ENCODE results near the gene SLC2A9.

The SLC2A9 gene

GRCh38 chr4:9832640-9833039 is 188.7 kb downstream of the SLC2A9 start:
- ATAC-seq, result no peak
- no peak for TF ChIP-seq ZNF8 (CRISPR knock-in tag; IDR thresholded peaks at IDR 0.05)

GRCh38 chr4:9826551-9826950 is 194.7 kb downstream of the SLC2A9 start:
- ATAC-seq, result no peak
- TF ChIP-seq SNAI2 (CRISPR knock-in tag; IDR thresholded peaks at IDR 0.05) (no peak), ESRRG (CRISPR knock-in tag; IDR thresholded peaks at IDR 0.05) (no peak)

GRCh38 chr4:9825049-9825448 is 196.2 kb downstream of the SLC2A9 start:
- ATAC-seq, result no peak

GRCh38 chr4:9820343-9820742 is 201.0 kb downstream of the SLC2A9 start:
- ATAC-seq, result no peak
- TF ChIP-seq ZC3H10 (CRISPR knock-in tag; IDR thresholded peaks at IDR 0.05) (no peak), CSDC2 (CRISPR knock-in tag; IDR thresholded peaks at IDR 0.05) (no peak), RARB (CRISPR knock-in tag; IDR thresholded peaks at IDR 0.05) (no peak)

More at GRCh38 chr4:9825049-9825448, 196.2 kb downstream of the SLC2A9 start:
- TF ChIP-seq ZFP3 (CRISPR knock-in tag; IDR thresholded peaks at IDR 0.05) (no peak), CSRNP3 (CRISPR knock-in tag; IDR thresholded peaks at IDR 0.05) (no peak), ESRRG (CRISPR knock-in tag; IDR thresholded peaks at IDR 0.05) (no peak), ZC3H10 (CRISPR knock-in tag; IDR thresholded peaks at IDR 0.05) (no peak), TSHZ2 (CRISPR knock-in tag; IDR thresholded peaks at IDR 0.05) (no peak), TOX (CRISPR knock-in tag; IDR thresholded peaks at IDR 0.05; ENCODE audit: borderline replicate concordance) (no peak), TCF4 (CRISPR knock-in tag; IDR thresholded peaks at IDR 0.05; ENCODE audit: borderline replicate concordance) (no peak), ARNTL (CRISPR knock-in tag; IDR thresholded peaks at IDR 0.05; ENCODE audit: borderline replicate concordance, low read depth) (no peak), SNAI2 (CRISPR knock-in tag; IDR thresholded peaks at IDR 0.05) (no peak), ZNF70 (CRISPR knock-in tag; IDR thresholded peaks at IDR 0.05) (no peak), ZFP30 (CRISPR knock-in tag; IDR thresholded peaks at IDR 0.05) (no peak), OSR1 (CRISPR knock-in tag; IDR thresholded peaks at IDR 0.05) (no peak), PPARA (CRISPR knock-in tag; IDR thresholded peaks at IDR 0.05; ENCODE audit: borderline replicate concordance) (no peak), ZNF565 (CRISPR knock-in tag; conservative IDR thresholded peaks at IDR 0.05; ENCODE audit: low read depth) (no peak), RARB (CRISPR knock-in tag; IDR thresholded peaks at IDR 0.05) (no peak), CSDC2 (CRISPR knock-in tag; IDR thresholded peaks at IDR 0.05) (no peak), CREB5 (CRISPR knock-in tag; IDR thresholded peaks at IDR 0.05; ENCODE audit: low read depth) (no peak)

GRCh38 chr4:9816285-9816684 is 205.0 kb downstream of the SLC2A9 start:
- no peak for TF ChIP-seq CREB5 (CRISPR knock-in tag; IDR thresholded peaks at IDR 0.05; ENCODE audit: low read depth)
- no peak for TF ChIP-seq GLIS3 (CRISPR knock-in tag; IDR thresholded peaks at IDR 0.05)
- TF ChIP-seq CSDC2 (CRISPR knock-in tag; IDR thresholded peaks at IDR 0.05), result no peak
- TF ChIP-seq ZNF8 (CRISPR knock-in tag; IDR thresholded peaks at IDR 0.05), result no peak
- TF ChIP-seq ZC3H10 (CRISPR knock-in tag; IDR thresholded peaks at IDR 0.05), result no peak
- no peak for TF ChIP-seq PPARA (CRISPR knock-in tag; IDR thresholded peaks at IDR 0.05; ENCODE audit: borderline replicate concordance)
- no peak for TF ChIP-seq CSRNP3 (CRISPR knock-in tag; IDR thresholded peaks at IDR 0.05)
- TF ChIP-seq OSR1 (CRISPR knock-in tag; IDR thresholded peaks at IDR 0.05), result no peak
- TF ChIP-seq ESRRG (CRISPR knock-in tag; IDR thresholded peaks at IDR 0.05), result no peak
- no peak for TF ChIP-seq ZNF70 (CRISPR knock-in tag; IDR thresholded peaks at IDR 0.05)
- ATAC-seq, result no peak
